ENCODE results near the gene URI1.
"Not testable (repeated sequence)": the region's sequence is repeated elsewhere in the genome, so short reads cannot be mapped to it uniquely, and the experiment has no call there.

URI1 gene

GRCh38 chr19:29942404-29943261, 594 bp downstream of the URI1 start:
- peak; percentile 68 for DNase-seq

GRCh38 chr19:29943615-29944014, 1.6 kb downstream of the URI1 start:
- DNase-seq: no peak

DNA sequence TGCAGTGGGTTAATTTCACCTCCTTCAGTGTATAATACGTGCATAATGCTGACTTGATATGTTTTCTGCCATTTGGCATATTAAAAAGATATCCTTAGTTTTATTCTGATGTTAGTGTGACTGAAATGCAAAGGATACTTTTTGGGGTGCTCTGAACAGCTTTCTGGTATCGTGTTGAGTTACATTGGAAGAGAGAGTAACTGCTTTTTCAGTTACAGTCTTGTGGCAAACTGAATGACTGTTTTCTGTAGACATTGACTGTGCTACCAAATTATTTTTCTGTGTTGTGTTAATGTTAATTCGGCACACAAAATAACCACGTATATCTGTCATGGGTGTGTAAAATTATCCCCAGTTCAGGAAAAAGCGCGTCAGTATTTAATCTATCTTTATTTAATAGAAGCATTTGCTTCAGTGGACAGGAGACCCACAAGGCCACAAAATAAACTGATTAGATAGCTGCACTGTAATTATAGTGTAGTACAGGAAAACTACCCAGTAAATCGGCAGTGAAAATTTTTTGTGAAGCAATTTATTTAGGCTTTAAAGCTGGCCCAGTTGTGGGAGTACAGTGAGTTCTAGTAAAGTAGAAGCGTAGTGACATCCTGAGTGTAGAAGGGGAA, 2.5 kb downstream of the URI1 start:
- DNase-seq: no peak

GRCh38 chr19:29945017-29945416, 3.0 kb downstream of the URI1 start:
- no peak for DNase-seq

GRCh38 chr19:29945433-29945832, 3.4 kb downstream of the URI1 start:
- no peak for DNase-seq

DNA sequence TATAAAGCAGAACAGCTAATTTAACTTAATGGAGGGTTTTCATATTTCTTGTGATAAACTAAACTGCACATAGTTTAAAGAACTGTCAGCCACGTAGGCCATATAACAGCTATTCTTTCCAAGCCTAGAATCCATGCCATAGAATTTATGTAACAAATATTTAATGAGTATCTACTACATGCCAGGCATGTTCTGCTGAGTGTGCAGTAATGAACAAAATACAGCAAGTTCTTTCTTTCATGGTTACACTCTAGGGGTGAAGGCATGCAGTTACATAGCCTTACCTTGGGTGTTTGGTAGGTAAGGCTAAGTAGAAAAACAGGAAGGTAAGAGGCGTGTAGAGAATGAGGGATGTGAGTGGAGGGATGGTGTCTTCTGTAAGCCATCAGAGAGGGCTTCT, 4.6 kb downstream of the URI1 start:
- no peak for DNase-seq

DNA sequence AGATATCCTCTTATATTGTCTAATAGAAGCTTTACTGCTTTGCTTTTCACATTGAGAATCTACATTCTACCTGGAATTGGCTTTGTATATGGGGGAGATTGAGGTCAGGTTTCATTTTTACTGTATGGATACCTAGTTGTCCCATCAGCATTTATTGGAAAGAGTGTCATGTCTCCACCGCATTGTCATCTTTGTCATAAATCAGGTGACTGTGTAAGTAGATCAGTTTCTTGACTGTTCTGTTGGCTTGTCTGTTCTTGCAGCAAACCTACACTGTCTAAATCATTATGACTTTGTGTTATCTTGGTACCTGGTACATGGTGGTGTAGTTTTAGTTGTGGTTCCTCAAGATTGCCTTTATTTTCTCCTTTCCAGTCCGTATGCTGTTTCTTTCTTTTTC, 5.8 kb downstream of the URI1 start:
- DNase-seq: no peak

GRCh38 chr19:29948759-29949470, 6.9 kb downstream of the URI1 start:
- not testable (repeated sequence) for DNase-seq

GRCh38 chr19:29952177-29952576, 10.1 kb downstream of the URI1 start:
- no peak for DNase-seq

GRCh38 chr19:29952646-29953045, 10.6 kb downstream of the URI1 start:
- no peak for DNase-seq

DNA sequence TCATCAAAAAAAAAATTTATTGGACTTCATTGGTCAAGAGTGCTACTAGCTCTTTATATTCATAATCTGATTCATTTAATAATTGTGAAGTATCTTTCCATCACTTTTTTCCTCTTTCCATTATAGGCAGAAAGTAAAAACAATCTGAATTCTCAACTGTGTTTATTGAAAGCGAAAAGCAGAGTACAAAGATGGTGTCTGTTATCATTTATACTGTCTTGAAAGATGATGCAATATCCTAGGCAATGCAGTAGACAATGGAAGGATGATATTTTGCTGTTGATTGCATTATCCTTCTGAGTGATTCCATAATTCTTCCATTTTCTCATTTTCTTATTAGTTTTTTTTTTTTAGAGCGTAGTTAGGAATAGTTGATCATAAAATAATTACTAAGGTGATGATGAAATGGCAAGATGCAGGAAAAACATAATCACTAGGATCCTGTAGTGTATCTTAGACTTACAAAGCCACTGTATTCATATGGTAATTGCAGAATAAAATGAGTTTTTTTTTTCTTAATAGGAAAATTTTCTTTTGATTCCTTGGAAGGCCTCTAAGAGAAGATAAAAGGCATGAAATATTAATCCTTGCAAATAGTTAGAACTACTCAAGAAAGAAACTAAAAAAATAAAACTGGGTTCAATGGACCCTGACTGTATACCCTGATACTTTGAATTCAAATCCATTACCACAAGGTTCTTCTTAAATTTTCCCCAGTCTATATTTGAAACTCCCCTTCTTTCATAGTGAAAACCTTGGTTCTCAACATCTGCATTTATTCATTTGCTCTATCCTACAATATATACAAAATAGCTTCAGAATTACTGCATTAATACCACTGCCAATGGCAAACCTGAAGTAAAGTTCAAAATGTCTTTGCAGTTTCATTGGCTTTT, 11.6 kb downstream of the URI1 start:
- no peak for DNase-seq

- DNase-seq: no peak
Observed at GRCh38 chr19:29956855-29957254, 14.8 kb downstream of the URI1 start.

DNA sequence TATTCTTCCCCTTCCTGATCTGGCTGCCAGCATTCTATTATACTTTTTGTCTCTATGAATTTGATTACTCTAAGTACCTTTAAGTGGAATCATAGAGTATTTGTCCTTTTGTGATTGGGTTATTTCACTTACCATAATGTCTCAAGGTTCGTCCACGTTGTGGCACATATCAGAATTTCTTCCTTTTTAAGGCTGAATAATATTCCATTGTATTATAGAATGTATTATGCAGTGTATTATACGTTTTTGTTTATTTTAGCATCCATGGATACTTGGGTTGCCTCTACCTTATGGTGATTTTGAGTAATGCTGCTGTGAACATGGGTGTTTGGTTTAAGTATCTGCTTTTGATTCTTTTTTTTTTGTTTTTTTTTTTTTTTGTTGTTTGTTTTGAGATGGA, 19.3 kb downstream of the URI1 start:
- DNase-seq: no peak

GRCh38 chr19:29962793-29963192, 20.8 kb downstream of the URI1 start:
- DNase-seq: no peak

DNA sequence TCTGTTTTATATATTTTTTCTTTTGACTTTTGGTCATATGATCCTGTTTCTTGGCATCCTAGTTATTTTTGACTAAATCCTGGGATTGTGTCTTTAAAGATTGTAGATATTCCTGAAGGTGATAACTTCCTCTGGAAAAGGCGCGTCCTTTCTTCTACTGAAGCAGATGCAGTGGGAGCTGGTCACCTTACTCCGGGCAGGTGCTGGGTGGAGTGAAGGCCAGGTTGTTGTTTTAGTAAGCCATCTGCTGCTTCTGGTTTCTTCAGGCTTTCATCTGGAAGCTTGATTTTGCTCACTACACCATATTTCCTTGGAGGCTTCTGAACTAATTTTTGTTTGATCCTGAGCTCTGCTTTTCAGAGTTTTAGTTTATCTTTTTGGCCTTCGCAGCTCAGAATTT, 21.5 kb downstream of the URI1 start:
- DNase-seq: no peak

DNA sequence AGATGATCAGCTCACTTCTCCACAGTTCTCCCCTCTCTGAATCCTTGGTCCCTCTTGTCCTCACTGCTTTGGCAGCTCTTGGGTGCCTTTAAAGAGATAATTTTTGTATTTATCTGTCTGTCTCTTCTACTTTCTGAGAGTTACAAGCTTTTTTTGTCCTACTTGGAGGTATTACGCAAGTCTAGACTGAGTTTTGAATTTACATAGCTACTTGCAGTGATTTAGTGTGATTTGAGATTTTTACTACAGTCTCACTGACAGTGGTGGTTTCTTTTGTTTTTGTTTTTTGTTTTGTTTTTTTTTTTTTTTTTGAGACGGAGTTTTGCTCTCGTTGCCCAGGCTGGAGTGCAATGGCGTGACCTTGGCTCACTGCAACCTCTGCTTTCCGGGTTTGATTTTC, 22.1 kb downstream of the URI1 start:
- no peak for DNase-seq

DNA sequence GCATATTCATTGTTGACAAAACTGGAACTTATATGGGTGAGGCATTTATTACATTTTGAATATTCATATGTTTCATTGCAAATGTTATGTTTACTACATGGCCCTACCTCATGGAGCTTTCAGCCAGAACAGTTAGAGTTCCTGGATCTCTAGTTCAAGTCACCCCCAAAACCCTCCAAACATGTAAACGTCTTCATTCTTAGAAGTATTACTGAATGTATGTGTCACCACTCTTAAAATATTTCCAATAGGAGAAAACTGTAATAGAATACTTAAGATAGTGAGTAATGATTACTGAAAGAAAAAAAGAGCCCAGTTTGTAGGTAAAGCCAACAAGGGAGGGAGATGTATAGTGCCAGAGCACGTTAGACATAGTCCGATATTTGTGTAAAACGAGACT, 23.5 kb downstream of the URI1 start:
- no peak for DNase-seq

- DNase-seq: not testable (repeated sequence)
Observed at GRCh38 chr19:29966142-29966541, 24.1 kb downstream of the URI1 start.

- peak; percentile 56 for DNase-seq
Observed at GRCh38 chr19:29966588-29967249, 24.7 kb downstream of the URI1 start.

- DNase-seq: peak; percentile 24
Observed at GRCh38 chr19:29967623-29968022, 25.6 kb downstream of the URI1 start.

GRCh38 chr19:29969891-29970290, 27.9 kb downstream of the URI1 start:
- no peak for DNase-seq

DNA sequence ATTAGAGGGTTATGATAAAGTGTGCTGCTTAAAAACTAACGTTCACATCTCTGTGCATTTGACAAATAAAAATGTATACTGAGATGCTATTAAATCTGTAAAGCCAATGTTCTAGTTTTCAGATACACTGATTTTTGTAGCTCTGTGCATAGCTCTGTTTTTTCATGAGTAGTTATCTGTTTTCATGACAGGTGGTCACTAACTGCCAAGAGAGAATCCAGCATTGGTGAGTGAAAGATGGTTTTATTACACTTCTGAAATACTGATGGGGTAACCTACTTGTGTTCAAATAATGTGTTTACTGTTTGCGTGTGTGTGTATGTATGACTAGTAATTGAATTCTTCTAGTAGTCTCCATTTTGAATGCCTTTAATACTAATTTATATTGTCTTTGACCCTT, 29.0 kb downstream of the URI1 start:
- peak; percentile 19 for DNase-seq
